Stimulated activated CD8-positive, alpha-beta memory T cell treated with anti-CD3 and anti-CD28 coated beads, Interleukin-12 subunit alpha, Interleukin-12 subunit beta, amount 100 ng/mL, for 1 hour (primary cell): ENCODE results near the gene ANKRD18B.
"Not testable (repeated sequence)": the region's sequence is repeated elsewhere in the genome, so short reads cannot be mapped to it uniquely, and the experiment has no call there.

Experiments
- DNase-seq: peaks from one replicate; pipeline ENCODE4 v3.0.0-alpha.2; 2020; ENCODE audit warnings: low read depth

The ANKRD18B gene

DNA sequence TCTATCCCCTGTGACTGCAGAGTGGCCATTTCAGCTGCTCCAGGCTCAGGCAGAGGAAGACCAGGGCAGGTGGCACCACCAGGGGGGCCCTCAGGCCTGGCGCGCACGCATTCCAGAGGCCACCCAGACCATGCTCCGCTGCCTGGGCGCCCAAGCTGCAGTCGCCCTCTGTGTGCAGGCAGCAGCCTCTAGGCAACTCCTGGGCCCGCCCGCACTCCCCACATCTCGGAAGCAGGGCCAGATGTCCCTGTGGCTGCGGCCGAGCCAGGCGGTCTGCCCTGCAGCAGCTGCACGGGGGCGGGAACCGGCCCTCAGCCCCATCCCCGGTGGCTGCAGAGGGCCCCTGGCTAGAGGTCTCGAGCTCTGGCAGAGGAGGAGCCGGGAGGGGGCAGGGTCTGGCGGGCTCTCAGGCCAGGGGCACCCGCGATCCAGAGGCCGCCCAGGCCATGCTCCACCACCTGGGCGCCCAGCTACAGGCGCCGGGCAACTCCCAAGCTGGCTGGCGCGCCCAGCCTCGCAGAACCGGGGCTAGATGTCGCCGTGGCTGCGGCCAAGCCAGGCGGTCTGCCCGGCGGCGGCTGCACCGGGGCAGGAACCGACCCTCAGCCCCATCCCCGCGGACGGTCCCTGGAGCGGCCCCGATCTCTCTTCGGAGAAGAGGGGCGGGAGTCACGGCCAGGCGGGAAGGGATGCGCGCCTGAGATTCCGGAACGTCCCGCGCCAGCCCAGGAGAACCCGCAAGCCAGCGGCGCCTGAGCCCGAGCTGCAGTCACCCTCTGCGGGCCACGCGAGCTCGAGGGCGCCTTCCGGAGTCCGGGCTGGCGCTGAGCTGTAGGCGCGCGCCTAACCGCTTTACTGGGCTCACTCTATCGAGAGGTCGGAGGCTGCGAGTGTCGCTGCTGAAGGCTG lies at the start of gene ANKRD18B:
Gene ANKRD18B, plus strand, starts transcription at position 855 of the 909 bp plus-strand sequence. CDS start 239 bp downstream, outside the sequence.
- DNase-seq: not testable (repeated sequence)

DNA sequence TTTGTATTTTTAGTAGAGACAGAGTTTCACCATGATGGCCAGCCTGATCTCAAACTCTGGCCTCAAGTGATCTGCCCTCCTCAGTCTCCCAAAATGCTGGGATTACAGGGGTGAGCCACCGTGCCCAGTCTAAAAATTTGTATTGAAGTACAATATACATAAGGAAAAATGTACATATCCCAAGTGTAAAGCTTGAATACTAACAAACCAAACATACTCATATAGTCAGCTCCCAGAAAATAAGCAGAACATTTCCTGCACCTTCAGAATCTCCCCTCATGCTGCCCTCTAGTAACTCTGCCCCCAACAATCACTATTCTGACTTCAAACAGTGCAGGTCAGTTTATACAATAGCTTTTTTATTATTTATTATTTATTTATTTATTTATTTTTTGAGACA lies 48.7 kb upstream of the ANKRD18B start:
- no peak for DNase-seq

DNA sequence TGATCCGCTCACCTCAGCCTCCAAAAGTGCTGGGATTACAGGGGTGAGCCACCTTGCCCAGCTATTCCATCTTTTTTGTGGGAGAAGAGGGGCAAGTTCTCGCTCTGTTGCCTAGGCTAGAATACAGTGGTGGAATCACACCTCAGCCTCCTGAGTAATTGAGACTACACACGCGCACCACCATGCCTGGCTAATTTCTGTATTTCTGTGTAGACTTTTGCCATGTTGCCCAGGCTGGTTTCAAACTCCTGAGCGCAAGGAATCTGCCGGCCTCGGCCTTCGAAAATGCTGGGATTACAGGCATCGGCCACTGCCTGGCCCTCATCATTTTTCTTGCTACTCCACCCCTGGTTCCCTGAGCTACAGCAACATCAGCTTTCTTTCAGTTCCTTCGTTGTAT lies 47.5 kb upstream of the ANKRD18B start:
- no peak for DNase-seq

DNA sequence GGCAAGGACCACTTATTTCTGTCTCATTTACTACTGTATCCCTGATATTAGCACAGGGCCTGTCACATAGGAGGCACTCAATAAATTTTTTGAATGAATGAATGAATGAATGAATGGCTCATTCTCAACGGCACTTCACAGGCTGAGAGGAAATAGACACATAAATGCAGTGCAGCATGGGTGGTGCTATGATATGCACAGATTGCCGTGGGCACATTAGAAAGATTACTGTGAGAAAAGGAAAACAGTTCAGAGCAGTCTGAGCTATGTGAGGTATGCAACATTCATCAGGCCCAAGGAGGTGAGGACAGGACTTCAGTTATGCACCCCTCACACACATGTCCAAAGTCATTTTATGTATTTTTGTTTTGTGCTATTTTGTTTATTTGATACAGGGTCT lies 43.9 kb upstream of the ANKRD18B start:
- no peak for DNase-seq

DNA sequence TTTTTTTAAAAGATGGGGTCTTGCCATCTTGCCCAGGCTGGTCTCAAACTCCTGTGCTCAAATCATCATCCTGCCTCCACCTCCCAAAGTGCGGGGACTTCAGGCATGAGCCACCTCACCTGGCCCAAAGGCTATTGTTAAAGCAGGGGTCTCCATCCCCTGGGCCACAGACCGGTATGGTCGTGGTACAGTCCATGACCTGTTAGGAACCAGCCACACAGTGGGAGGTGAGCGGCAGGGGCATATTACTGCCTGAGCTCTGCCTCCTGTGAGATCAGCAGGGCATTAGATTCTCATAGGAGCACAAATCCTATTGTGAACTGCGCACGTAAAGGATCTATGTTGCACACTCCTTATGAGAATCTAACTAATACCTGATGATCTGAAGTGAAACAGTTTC lies 43.1 kb upstream of the ANKRD18B start:
- no peak for DNase-seq

DNA sequence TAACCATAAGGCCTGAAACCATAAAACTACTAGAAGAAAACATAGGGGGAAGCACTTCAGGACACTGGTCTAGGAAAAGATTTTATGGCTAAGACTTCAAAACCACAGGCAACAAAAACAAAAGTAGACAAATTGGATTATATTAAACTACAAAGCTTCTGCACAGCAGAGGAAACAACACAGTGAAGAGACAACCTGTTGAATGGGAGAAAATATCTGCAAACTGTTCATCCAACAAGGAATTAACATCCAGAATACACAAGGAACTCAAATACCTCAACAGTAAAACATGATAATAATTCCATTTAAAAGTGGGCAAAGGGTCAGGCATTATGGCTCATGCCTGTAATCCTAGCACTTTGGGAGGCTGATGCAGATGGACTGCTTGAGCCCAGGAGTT lies 38.7 kb upstream of the ANKRD18B start:
- DNase-seq: not testable (repeated sequence)

DNA sequence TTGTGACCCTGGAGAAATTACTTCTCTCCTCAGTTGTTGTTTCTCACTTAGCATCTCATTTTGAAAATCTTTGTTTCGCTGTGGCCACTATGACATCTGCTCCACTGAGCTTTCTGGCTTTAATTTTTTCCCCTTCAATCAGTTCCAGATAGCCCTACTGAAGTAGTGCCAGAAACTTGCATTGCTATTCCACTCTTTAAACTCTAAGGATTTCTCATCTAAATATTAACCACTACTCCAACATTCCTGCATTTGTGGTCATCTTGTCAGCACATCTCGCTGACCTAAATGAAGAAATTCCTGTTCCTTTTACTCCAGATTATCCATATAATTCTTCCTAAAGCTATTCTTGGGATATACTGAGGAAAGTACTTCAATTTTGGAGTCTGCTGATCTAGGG lies 35.0 kb upstream of the ANKRD18B start:
- DNase-seq: no peak

DNA sequence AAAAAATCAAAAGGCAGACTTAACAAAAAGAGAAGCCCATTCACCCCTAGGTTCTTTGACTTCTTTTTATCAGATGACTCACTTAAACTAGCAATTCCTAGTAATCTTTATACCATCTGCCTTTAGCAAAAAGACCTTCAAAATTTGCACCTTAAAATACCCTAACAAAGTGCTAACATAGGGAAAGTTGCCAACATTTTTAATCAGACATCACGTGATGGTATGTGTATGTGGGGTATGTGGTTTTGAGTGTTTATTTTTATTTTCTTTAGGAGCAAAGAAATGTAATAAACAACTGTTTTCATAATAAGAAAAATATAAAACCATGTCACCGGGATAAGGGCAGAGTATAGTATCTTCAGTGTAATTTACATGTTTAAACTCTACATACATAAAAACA lies 30.2 kb upstream of the ANKRD18B start:
- DNase-seq: not testable (repeated sequence)

DNA sequence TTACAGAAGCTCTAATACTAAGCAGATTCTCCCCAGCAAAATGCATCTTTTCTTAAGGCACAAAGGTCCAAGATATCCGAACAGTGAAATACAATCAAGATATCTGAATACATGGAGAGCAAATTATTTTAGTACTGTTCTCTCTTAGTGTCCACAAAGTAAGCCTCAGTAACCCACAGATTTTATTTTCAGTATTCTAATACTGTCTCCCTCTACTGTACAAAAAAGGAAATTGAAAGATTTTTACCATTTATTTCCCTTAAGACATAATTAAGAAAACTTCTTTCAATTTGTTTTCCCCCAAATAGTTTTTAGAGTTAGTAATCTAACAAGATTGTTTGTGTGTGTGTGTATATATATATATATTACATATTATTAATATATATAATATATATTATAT lies 25.7 kb upstream of the ANKRD18B start:
- no peak for DNase-seq

DNA sequence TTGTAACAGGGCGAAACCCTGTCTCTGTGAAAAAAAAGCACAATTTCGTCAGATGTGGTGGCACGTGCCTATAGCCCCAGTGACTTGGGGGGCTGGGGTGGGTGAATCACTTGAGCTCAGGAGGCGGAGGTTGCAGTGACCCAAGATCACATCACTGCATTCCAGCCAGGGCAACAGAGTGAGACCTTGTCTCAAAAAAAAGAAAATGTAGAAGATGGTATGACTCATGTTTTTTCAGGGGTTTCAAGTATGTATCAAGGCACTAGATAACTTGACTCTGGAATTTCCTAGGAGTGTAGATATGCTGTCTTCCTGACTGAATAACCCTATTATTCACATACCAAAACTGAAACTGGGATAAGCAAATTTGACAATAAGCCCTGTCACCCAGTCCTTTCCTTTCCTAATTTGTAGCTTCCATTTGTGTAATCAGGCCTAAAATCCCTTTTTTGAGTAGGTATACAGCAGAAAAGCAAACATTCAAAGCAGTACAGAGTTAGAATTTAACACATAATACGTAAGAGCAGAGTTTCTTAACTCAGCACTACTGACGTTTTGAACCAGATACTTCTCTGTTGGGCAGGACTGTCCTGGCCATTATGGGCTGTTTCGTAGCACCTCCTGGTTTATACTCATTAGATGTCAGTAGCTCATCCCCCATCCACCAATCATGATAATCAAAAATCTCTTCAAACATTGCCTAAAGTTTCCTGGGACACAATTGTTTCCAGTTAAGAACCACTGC lies 17.3 kb upstream of the ANKRD18B start:
- no peak for DNase-seq

DNA sequence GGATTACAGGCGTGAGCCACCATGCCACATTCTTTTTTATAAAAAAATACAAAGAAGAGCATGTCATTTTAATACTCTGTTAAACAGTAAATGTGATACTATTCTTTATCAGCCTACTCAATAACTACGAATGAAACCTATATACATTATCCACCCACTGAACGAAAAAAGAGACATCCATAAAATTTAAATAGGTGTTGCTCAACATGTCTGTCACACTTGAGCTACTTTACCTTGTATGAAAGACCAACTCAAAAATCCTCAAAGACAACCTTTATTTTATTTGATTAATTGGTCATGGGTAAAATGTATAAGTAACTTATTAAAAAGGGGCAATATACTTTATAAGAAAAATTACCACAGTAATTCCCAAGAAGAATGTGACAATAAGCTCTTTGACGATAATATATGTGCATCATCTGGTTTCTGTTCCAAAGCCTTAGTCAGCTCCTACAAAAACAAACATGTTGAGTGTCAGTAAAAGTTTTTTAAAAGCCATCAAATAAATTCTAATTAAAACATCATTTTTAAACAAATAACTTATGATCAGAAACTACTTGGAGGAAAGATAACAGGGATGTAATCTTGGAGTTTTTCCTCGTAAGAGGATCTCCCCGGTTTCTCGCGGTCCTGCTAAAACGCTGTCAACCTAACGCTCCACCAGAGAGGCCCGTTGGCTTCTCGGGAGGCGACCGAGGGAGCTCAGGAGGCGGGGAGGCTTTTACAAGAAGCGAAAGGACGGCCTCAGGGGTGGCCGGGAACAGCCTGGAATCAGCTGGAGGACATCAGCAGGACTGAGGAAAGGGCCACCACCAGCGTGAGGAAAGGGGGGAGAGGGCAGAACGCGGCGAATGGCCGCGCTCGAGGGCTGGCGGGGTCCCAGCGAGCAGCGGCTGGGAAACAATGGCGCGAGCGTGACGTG lies 13.5 kb upstream of the ANKRD18B start:
- no peak for DNase-seq

DNA sequence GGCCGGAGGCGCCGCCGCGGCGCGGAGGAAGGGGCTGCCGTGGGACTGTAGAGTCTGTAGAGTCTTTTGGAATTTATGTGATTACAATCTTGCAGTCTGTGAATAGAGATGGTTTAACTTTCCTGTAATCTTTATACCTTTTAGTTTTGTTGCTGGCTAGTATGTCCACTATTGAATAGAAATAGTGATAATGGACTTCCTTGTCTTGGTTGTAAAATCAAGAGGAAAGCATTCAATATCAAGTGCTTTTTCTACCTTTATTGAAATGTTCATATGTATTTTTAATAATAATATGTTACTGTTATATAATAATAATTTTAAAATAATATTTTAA lies 12.9 kb upstream of the ANKRD18B start:
- not testable (repeated sequence) for DNase-seq

DNA sequence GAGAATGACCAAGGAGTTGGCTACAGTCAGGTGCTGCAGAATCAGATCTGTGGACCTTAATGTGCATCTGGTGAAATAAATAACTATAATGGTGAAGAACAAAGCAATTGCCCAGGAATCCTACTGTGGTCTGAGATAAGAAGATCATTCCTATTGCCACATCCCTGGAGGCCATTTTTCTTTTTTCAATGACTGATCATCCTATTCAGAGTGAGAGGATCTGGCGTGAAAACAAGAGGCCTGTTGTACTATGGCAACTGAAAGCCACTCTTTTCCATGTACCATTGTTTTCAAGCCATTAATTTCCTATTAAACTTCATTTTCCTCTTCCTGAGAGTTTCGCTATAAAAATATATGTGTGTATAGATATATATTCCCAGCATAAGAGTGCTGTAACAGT lies 11.5 kb upstream of the ANKRD18B start:
- not testable (repeated sequence) for DNase-seq

DNA sequence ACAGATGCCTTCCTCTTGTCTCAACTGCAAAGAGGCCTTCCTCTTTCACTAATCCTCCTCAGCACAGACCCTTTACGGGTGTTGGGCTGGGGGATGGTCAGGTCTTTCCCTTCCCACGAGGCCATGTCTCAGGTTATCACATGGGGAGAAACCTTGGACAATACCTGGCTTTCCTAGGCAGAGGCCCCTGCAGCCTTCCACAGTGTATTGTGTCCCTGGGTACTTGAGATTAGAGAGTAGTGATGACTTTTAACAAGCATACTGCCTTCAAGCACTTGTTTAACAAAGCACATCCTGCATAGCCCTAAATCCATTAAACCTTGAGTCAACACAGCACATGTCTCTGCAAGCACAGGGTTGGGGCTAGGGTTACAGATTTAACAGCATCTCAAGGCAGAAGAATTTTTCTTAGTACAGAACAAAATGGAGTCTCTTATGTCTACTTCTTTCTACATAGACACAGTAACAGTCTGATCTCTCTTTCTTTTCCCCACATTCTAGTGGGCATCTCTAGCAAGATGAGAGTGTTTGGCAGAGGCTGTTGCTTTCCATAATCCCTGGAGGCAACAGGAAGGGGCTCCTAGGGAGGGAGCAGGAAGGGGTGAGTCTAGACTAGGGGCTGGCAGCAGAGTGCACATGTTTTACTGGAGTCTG lies 8.6 kb upstream of the ANKRD18B start:
- DNase-seq: not testable (repeated sequence)

DNA sequence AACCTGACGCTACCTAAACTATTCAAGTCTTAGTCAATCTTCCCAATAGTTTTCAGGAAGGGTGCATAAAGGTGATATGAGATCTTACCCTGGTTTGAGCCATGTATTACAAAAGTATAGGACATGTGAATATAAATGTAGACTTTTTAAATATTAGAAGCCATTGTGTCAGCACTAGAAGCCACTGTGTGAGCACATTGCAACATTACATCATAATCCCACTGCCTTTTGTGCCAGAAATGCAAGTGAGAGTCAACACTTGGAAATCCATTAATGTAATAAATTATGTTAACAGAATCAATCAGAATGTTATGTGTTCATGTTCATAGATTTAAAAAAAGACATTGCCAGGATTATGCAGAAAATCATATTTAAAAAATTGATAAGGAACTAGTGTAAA lies 7.7 kb upstream of the ANKRD18B start:
- DNase-seq: not testable (repeated sequence)

DNA sequence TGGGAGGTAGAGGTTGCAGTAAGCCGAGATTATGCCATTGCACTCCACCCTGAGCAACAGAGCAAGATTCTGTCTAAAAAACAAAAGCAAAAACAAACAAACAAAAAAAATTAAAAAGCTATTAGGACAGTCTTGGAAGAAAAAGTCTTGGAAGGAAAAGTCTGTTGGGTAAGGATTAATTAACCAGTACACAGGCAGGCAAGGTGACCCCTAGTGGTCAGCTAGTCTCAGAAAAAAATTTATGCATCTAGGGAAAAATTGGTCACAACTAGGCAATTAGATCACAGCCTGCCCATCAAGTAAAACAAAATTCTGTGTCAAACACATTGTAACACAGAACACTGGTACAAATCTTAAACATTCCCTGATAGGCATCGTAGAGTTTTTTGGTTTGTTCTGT lies 6.7 kb upstream of the ANKRD18B start:
- no peak for DNase-seq

DNA sequence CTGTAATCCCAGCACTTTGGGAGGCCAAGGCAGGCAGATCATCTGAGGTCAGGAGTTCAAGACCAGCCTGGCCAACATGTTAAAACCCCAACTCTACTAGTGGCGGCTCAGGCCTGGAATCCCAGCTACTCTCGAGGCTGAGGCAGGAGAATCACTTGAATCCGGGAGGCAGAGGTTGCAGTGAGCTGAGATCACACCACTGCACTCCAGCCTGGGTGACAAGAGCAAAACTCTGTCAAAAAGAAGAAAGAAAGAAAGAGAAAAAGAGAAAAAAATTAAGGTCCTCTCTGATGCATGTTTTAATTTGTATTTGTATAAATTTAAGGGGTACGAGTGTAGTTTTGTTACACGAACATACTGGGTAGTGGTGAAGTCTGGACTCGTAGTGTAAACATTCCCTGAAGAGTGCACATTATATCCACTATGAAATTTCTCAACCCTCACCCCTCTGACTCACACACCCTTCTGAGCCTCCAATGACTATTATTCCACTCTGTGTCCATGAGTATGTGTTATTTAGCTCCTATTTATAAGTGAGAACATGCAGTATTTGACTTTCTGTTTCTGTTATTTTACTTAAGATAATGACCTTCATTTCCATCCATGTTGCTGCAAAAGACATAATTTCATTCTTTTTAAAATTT lies 6.0 kb upstream of the ANKRD18B start:
- DNase-seq: not testable (repeated sequence)

DNA sequence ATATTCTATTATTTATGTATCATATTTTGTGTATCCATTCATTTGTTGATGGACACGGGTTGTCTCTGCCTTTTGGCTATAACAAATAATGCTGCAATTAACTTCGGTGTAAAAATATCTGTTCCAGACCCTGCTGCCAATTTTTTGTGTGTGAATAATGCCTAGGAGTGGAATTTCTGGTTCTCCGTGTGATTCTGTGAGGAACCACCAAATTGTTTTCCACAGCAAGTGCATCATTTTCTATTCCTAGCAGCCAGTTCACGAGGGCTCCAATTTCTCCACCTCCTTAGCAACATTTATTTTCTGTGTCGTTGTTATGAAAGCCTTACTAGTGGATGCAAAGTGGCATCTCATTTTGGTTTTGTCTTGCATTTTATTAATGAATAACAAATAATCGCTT lies 2.2 kb upstream of the ANKRD18B start:
- DNase-seq: not testable (repeated sequence)

DNA sequence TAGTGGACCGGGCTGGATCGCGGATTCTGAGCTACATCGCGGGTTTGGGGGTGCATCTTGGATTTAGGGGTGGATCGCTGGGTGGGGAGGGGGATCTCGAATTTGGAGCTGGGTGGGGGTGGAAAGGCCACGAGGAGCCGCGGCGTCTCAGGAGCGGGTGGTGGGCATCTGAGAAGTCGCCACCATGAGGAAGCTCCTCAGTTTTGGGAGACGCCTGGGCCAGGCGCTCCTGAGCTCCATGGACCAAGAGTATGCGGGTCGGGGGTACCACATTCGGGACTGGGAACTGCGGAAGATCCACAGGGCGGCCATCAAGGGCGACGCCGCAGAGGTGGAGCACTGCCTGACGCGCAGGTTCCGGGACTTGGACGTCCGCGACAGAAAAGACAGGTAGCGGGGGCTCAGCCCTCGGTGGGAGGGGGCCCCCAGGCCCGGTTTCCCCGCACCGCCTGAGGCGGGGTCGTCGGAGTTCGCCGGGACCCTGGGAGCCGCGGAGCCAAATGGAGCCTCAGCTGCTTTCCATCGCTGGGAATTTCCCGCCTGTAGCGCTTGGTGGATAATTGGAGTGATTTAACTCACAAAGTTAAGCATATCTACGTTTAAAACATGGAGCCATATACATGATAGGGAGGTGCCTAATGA lies 376 bp downstream of the ANKRD18B start:
- no peak for DNase-seq

DNA sequence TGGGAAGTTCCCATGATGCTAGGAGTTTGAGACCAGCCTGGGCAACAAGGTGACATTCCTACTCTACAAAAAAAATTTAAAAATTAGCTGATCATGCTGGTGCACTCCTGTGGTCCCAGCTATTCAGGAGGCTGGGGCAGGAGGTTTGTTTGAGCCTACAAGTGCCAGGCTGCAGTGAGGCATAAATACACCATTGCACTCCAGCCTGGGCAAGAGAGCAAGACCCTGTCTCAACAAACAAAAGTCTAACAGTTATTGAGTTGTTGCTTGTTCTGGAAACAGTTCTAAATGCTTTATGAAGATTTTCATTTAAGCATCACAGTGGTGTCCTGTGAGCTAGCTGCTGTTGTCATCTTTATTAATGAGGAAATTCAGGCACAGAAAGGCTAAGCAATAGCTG lies 4.0 kb downstream of the ANKRD18B start:
- not testable (repeated sequence) for DNase-seq

DNA sequence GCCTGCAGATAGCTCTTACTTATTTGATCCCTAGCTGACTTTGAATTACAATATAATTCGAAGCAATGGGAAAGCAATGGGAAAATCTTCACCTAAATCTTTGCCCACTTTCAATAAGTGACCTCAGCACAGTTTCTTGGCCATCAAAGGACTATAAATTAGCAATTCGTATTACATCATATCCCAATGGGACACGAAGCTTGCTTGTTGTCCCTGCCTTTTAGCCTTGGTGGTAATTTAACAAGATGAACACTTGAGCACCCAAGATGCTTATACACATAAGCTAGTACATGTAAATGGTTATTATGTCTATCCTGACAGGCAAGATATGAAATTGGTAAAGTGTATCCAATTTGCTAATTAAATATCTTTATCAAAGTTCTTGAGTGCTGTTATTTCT lies 9.9 kb downstream of the ANKRD18B start:
- DNase-seq: not testable (repeated sequence)
